Esophagus squamous epithelium (tissue), 5 donors: ENCODE measurements around the gene BUD23. TPM values are rescaled to one million over a fixed set of nuclear protein-coding genes. Genes with fewer than 3 reads are reported as not detected.
A peak's percentile ranks its signal among the peaks of the same experiment; 100 is the strongest.

Experiments
- DNase-seq: peaks from one replicate; lab custom pipeline; 2025; lab: John Stamatoyannopoulos, UW
- H3K27ac ChIP-seq, 4 donors: fragments of 200-600 bp; sonication (generic); one replicate each; pipeline ENCODE4 v1.5.1; 2016 to 2019; ENCODE audit warnings: mild to moderate bottlenecking in 1 of 4
- H3K27me3 ChIP-seq, 4 donors: fragments of 200-600 bp; sonication (generic); 1 replicate in 3 of 4; 2 replicates in 1 of 4; pipeline versions ENCODE4 v1.5.1 to v1.6.0; 2017 to 2021; ENCODE audit warnings: antibody characterized with exemption in 1 of 4
- H3K36me3 ChIP-seq, 3 donors: fragments of 200-600 bp; sonication (generic); one replicate each; pipeline ENCODE4 v1.5.1; 2016 to 2019
- H3K4me1 ChIP-seq, 3 donors: fragments of 200-600 bp; sonication (generic); one replicate each; pipeline ENCODE4 v1.5.1; 2017 to 2019
- H3K4me3 ChIP-seq, 4 donors: fragments of 200-600 bp; sonication (generic); 1 replicate in 3 of 4; 2 replicates in 1 of 4; pipeline ENCODE4 v1.5.1; 2016 to 2019; ENCODE audit warnings: mild to moderate bottlenecking in 2 of 4, moderate library complexity in 1 of 4
- H3K9me3 ChIP-seq, 3 donors: fragments of 200-600 bp; sonication (generic); one replicate each; pipeline ENCODE4 v1.5.1; 2016 to 2019
- CTCF ChIP-seq, 6 experiments: fragments of 450-650 bp in 4 of 6; fragments of 200-600 bp in 2 of 6; sonication (generic) in 2 of 6; IDR thresholded peaks; one replicate each; pipeline ENCODE4 v1.5.1; 2016 to 2019; ENCODE audit warnings: antibody characterized with exemption in 6 of 6, mild to moderate bottlenecking in 4 of 6, moderate library complexity in 4 of 6
- POLR2A ChIP-seq, 4 donors: fragments of 450-650 bp; IDR thresholded peaks; one replicate each; pipeline ENCODE4 v1.6.1; 2017; ENCODE audit warnings: antibody characterized with exemption in 4 of 4, mild to moderate bottlenecking in 4 of 4, moderate library complexity in 3 of 4
- WGBS, 2 donors: methylation state at CpG; one replicate each; pipeline ENCODE4 v1.1.5; 2018; 5-methylcytosine and 5-hydroxymethylcytosine counted together
- intact Hi-C: fragments of 100-400 bp; cut with DNase I; formaldehyde crosslinking; loops from one replicate; pipeline ENCODE4 v1.15.0; 2022
- total RNA-seq, 4 donors: library from RNA; depleted of rRNA; stranded (reverse); fragments of >200 nt; gene quantifications; one replicate each; pipeline ENCODE4 v1.1.0, GENCODE V29; 2016
- donor health status: DM: yes; HTN: yes; CAD: no.

BUD23 gene
- total RNA-seq, result 10 to 100 TPM; 24.9 to 44.7 (median 42.6) TPM

- H3K36me3 ChIP-seq, result peaks cover 0 to 46% (median under 1%) of the 10 kb centered on the region in 3 donors
- no peaks in the 10 kb centered on the region for H3K27me3 ChIP-seq
- intact Hi-C loops, result no loop called here
- H3K4me3 ChIP-seq, result peak within 1 kb of the TSS; percentile 61 to 99 (median 84)
- H3K4me1 ChIP-seq, result peaks cover 26 to 53% (median 26%) of the 10 kb centered on the region in 3 donors
- DNase-seq, result peak; percentile 95
- TF ChIP-seq CTCF (IDR thresholded peaks at IDR 0.05) (peak in 3 of 6 experiments; percentile 3 to 30 (median 6)), POLR2A (IDR thresholded peaks at IDR 0.05) (peak in 3 of 4 donors; percentile 59 to 78 (median 71))
- peak within 1 kb of the TSS; percentile 77 to 86 (median 82) for H3K27ac ChIP-seq
- WGBS, 2 donors, result 0 to 1% methylated on average over 4 to 14 of the region's 68 CpGs
- H3K9me3 ChIP-seq, result no peaks in the 10 kb centered on the region
Measured at GRCh38 chr7:73683056-73683787, at the start of gene BUD23, which contains the start of gene DNAJC30. BUD23 (plus strand) TSS chr7:73683597; CDS start chr7:73683626, 29 bp downstream. DNAJC30 (minus strand) TSS chr7:73683453; CDS start chr7:73683423, 30 bp downstream.

- no peaks in the 10 kb centered on the region for H3K9me3 ChIP-seq
- H3K4me1 ChIP-seq, result peaks cover 3 to 11% (median 3%) of the 10 kb centered on the region in 3 donors
- H3K36me3 ChIP-seq, result no peaks in the 10 kb centered on the region
- 70 to 76% methylated on average over 7 of the region's 8 CpGs for WGBS, 2 donors
- no peak for DNase-seq
- TF ChIP-seq POLR2A (IDR thresholded peaks at IDR 0.05) (no peak), CTCF (IDR thresholded peaks at IDR 0.05) (no peak)
- H3K27ac ChIP-seq, result no peak overlapping the region
- intact Hi-C loops, result no loop called here
- H3K4me3 ChIP-seq, result no peak overlapping the region
- peaks cover 0 to 67% (median 0%) of the 10 kb centered on the region in 4 donors for H3K27me3 ChIP-seq
Measured at GRCh38 chr7:73633844-73634243, 49.6 kb upstream of the BUD23 start.

GRCh38 chr7:73635428-73636200 is 47.8 kb upstream of the BUD23 start:
- no peaks in the 10 kb centered on the region for H3K36me3 ChIP-seq
- no peak for TF ChIP-seq POLR2A (IDR thresholded peaks at IDR 0.05)
- no peak for TF ChIP-seq CTCF (IDR thresholded peaks at IDR 0.05)
- no peak for DNase-seq
- peaks cover 3 to 11% (median 3%) of the 10 kb centered on the region in 3 donors for H3K4me1 ChIP-seq
- H3K9me3 ChIP-seq, result no peaks in the 10 kb centered on the region
- H3K27ac ChIP-seq, result no peak overlapping the region
- peaks cover 0 to 50% (median 0%) of the 10 kb centered on the region in 4 donors for H3K27me3 ChIP-seq
- WGBS, 2 donors, result 68 to 81% methylated on average over 3 to 7 of the region's 8 CpGs
- intact Hi-C loops, result no loop called here
- no peak overlapping the region for H3K4me3 ChIP-seq

GRCh38 chr7:73638911-73639310 is 44.5 kb upstream of the BUD23 start:
- intact Hi-C loops, result no loop called here
- DNase-seq, result no peak
- H3K27me3 ChIP-seq, result peaks cover 0 to 49% (median 0%) of the 10 kb centered on the region in 4 donors
- no peak overlapping the region for H3K27ac ChIP-seq
- WGBS, 2 donors, result 59 to 72% methylated on average over 3 of the region's 3 CpGs
- no peaks in the 10 kb centered on the region for H3K36me3 ChIP-seq
- peaks cover 0 to 11% (median 8%) of the 10 kb centered on the region in 3 donors for H3K9me3 ChIP-seq
- H3K4me1 ChIP-seq, result peaks cover 3 to 11% (median 3%) of the 10 kb centered on the region in 3 donors
- no peak for TF ChIP-seq POLR2A (IDR thresholded peaks at IDR 0.05)
- TF ChIP-seq CTCF (IDR thresholded peaks at IDR 0.05), result no peak
- no peak overlapping the region for H3K4me3 ChIP-seq
